ENCODE measurements around the gene MBLAC2.

DNA sequence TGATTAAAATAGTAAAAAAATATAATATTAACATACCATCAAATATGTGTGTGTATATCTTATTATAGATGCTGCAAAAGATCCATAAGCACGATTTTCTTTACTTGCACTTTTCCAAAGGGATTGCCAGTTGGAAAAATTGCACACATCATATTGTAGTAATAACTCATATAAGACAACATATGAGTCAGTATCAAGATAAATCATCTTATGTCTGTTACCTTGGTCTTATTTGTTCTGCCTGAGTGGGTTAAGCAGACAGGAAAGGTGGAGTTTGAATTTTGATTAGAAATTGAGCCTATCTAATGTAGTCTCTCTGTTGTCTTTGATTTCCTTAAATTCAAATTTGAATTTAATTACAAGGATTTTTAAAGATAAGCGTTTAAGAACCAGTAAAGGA is 30.2 kb upstream of the MBLAC2 start:
- no peak for TF ChIP-seq POLR2A (IDR thresholded peaks at IDR 0.05)
- TF ChIP-seq, protein P1, sequence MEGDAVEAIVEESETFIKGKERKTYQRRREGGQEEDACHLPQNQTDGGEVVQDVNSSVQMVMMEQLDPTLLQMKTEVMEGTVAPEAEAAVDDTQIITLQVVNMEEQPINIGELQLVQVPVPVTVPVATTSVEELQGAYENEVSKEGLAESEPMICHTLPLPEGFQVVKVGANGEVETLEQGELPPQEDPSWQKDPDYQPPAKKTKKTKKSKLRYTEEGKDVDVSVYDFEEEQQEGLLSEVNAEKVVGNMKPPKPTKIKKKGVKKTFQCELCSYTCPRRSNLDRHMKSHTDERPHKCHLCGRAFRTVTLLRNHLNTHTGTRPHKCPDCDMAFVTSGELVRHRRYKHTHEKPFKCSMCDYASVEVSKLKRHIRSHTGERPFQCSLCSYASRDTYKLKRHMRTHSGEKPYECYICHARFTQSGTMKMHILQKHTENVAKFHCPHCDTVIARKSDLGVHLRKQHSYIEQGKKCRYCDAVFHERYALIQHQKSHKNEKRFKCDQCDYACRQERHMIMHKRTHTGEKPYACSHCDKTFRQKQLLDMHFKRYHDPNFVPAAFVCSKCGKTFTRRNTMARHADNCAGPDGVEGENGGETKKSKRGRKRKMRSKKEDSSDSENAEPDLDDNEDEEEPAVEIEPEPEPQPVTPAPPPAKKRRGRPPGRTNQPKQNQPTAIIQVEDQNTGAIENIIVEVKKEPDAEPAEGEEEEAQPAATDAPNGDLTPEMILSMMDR (IDR thresholded peaks at IDR 0.05) = no peak

Measured in body of pancreas (tissue), 4 donors.